K562 (cell line): ENCODE results near the gene MRPL16. TPM values are rescaled to one million over a fixed set of nuclear protein-coding genes. Genes with fewer than 3 reads are reported as not detected.
A peak's percentile ranks its signal among the peaks of the same experiment; 100 is the strongest.

Source experiments
- ADNP ChIP-seq: fragments of 200-800 bp; sonication (Bioruptor generic); IDR thresholded peaks from 2 replicates; pipeline ENCODE4 v1.6.1; 2016; ENCODE audit warnings: missing genetic modification characterization, missing compliant biosample characterization
- CREB3 ChIP-seq: fragments of 450-650 bp; conservative IDR thresholded peaks from 2 replicates; pipeline ENCODE4 v1.6.1; 2016; ENCODE audit warnings: missing genetic modification characterization, low read depth, mild to moderate bottlenecking, missing compliant biosample characterization, moderate library complexity
- FOXJ2 ChIP-seq: fragments of 200-800 bp; sonication (Bioruptor generic); IDR thresholded peaks from 2 replicates; pipeline ENCODE4 v1.6.1; 2016; ENCODE audit warnings: missing genetic modification characterization, missing compliant biosample characterization
- GATAD2B ChIP-seq: fragments of 450-650 bp; IDR thresholded peaks from 2 replicates; pipeline ENCODE4 v1.6.1; 2017; ENCODE audit warnings: mild to moderate bottlenecking, borderline replicate concordance
- HDAC1 ChIP-seq, 2 experiments: fragments of 450-650 bp; IDR thresholded peaks; 2 replicates each; pipeline ENCODE4 v1.6.1; 2016 to 2017; ENCODE audit warnings: inconsistent platforms in 1 of 2, mild to moderate bottlenecking in 1 of 2, moderate library complexity in 1 of 2
- JUN ChIP-seq, 2 experiments: sonication (generic) in 1 of 2; formaldehyde crosslinking in 1 of 2; IDR thresholded peaks; 2 replicates each; pipeline versions ENCODE4 v1.6.1 to v1.8.0; 2012 to 2022; ENCODE audit warnings: borderline replicate concordance in 2 of 2, mild to moderate bottlenecking in 2 of 2, improper control_type of control experiment in 1 of 2, low read depth in 1 of 2, low read length in 1 of 2, missing genetic modification reagents in 1 of 2
- NCOA1 ChIP-seq: fragments of 450-650 bp; IDR thresholded peaks from 2 replicates; pipeline ENCODE4 v1.6.1; 2016; ENCODE audit warnings: low read depth
- NCOR1 ChIP-seq: fragments of 450-650 bp; IDR thresholded peaks from 2 replicates; pipeline ENCODE4 v1.6.1; 2016; ENCODE audit warnings: mild to moderate bottlenecking, moderate library complexity
- NFRKB ChIP-seq: fragments of 450-650 bp; IDR thresholded peaks from 2 replicates; pipeline ENCODE4 v1.6.1; 2016; ENCODE audit warnings: low read depth
- POLR2AphosphoS5 ChIP-seq: IDR thresholded peaks from 2 replicates; pipeline ENCODE4 v1.6.1; 2011; ENCODE audit warnings: mild to moderate bottlenecking, low read depth, low read length, moderate library complexity; ENCODE audit not compliant: control insufficient read depth, insufficient read depth
- PPARD ChIP-seq: fragments of 250-450 bp; sonication (Bioruptor Pico); IDR thresholded peaks from 2 replicates; pipeline ENCODE4 v1.8.0; 2022; ENCODE audit warnings: inconsistent platforms, mild to moderate bottlenecking, moderate library complexity
- TAF9B ChIP-seq: fragments of 450-650 bp; IDR thresholded peaks from 2 replicates; pipeline ENCODE4 v1.6.1; 2018; ENCODE audit warnings: mild to moderate bottlenecking; ENCODE audit not compliant: partially characterized antibody
- ZNF311 ChIP-seq: fragments of 250-450 bp; sonication (Bioruptor Pico); IDR thresholded peaks from 2 replicates; pipeline ENCODE4 v1.4.0; 2020; ENCODE audit warnings: mild to moderate bottlenecking, moderate library complexity
- polyA plus RNA-seq, 8 experiments: library from polyadenylated mRNA; depleted of rRNA in 4 of 8; stranded (reverse) in 5 of 8; unstranded in 3 of 8; fragments of >200 nt; fragmentation: Nextera tagmentation in 2 of 8; fragmentation: Illumina TruSeq in 1 of 8; extraction: Ambion mirVana in 2 of 8; extraction: Trizol in 1 of 8; gene quantifications; 2 replicates each; pipeline versions ENCODE4 v1.2.1 to v1.2.3, GENCODE V29; 2011 to 2014; ENCODE audit warnings: inconsistent platforms in 1 of 8, missing spikeins in 1 of 8
- total RNA-seq, 7 experiments: library from RNA; depleted of rRNA in 6 of 7; stranded (reverse); fragments of >200 nt in 6 of 7; fragmentation: Illumina TruSeq in 2 of 7; extraction: Trizol in 2 of 7; gene quantifications; 2 replicates each; pipeline versions ENCODE4 v1.2.1 to v1.2.3, GENCODE V29; 2011 to 2021; ENCODE audit warnings: low replicate concordance in 1 of 7
- TF ChIP-seq, protein P1 (sequence below): fragments of 250-450 bp; sonication (Bioruptor Pico); IDR thresholded peaks from 2 replicates; pipeline ENCODE4 v1.5.1; 2021; ENCODE audit warnings: mild to moderate bottlenecking
- TF ChIP-seq, protein P2 (sequence below): fragments of 450-650 bp; formaldehyde crosslinking; IDR thresholded peaks from 2 replicates; pipeline ENCODE4 v1.4.0; 2022; ENCODE audit warnings: mild to moderate bottlenecking, moderate library complexity
- TF ChIP-seq, protein P3 (sequence below), 2 experiments: fragments of 450-650 bp in 1 of 2; IDR thresholded peaks; 2 replicates each; pipeline ENCODE4 v1.6.1; 2011 to 2017; ENCODE audit warnings: low read depth in 2 of 2, antibody characterized with exemption in 1 of 2, borderline replicate concordance in 1 of 2, low read length in 1 of 2, mild to moderate bottlenecking in 1 of 2, mixed read lengths in 1 of 2; ENCODE audit not compliant: control insufficient read depth in 1 of 2

MRPL16 gene
- total and polyA plus RNA-seq, 9 of the 15 experiments (the other 6 are each of a cell fraction or from before 2014, with no cell fraction given) = 63.3 to 209 (median 157) TPM

DNA sequence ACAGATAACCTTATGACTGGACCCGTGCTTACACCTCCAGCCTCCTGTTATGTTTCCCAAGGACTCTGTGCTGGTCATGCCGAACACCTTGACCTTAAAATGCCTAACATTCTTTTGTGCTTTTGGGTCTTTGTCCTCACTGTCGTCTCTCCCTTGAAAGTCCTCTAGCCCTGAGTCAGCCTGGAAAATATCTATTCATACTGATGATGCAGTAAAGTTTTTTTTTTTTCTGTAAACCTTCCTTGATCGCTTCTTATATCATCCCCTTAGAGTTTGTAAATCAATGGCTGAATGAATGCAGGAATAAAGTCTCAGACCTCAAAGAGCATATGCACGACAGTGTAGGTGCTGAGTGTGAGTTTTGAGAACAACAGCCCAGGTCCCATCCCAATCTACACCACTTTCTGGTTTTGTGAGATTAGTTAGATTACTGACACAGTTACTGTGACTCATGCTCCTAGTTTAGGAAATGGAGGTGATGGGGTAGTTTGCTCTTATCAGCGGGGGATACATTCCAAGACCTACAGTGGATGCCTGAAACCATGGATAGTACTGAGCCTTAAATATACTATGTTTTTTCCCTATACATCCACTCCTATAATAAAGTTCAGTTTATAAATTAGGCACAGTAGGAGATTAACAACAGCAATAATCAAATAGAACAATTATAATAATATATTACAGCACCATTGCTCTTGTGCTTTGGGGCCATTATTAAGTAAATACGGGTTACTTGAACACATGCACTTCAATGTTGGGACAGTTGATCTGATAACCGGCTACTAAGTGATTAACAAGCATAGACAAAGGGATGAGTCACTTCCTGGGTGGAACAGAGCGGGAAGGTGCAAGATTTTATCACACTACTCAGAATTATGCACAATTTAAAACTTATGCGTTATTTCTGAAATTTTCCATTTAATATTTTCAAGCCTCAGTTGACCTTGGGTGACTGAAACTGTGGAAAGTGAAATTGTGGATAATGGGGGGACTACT, 47.2 kb upstream of the MRPL16 start (continued):
- TF ChIP-seq, protein P1, sequence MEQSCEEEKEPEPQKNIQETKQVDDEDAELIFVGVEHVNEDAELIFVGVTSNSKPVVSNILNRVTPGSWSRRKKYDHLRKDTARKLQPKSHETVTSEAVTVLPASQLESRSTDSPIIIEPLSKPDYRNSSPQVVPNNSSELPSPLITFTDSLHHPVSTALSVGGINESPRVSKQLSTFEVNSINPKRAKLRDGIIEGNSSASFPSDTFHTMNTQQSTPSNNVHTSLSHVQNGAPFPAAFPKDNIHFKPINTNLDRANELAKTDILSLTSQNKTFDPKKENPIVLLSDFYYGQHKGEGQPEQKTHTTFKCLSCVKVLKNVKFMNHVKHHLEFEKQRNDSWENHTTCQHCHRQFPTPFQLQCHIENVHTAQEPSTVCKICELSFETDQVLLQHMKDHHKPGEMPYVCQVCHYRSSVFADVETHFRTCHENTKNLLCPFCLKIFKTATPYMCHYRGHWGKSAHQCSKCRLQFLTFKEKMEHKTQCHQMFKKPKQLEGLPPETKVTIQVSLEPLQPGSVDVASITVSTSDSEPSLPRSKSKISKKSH (CRISPR knock-in tag) = no peak
- TF ChIP-seq CREB3 (tag) (no peak), NCOA1 (0 out of 2 replicates have a peak, but pooled peaks have one; percentile 15), TAF9B (peak; percentile 51), GATAD2B (peak; percentile 75; the same call in 1 of the 2 replicates), JUN (IDR thresholded peaks at IDR 0.05; ENCODE audit: borderline replicate concordance, low read depth, low read length) (peak; percentile 82), JUN (CRISPR knock-in tag; IDR thresholded peaks at IDR 0.05; ENCODE audit: borderline replicate concordance) (no peak), NCOR1 (peak; percentile 71), POLR2AphosphoS5 (peak; percentile 53; the same call in 1 of the 2 replicates), ADNP (peak; percentile 69), HDAC1 (IDR thresholded peaks at IDR 0.05) (0 out of 4 replicates have a peak, but pooled peaks of 1 of the 2 experiments have one; percentile 24), FOXJ2 (tag) (0 out of 2 replicates have a peak, but pooled peaks have one; percentile 24), NFRKB (peak; percentile 80; the same call in 1 of the 2 replicates), PPARD (CRISPR knock-in tag) (no peak), ZNF311 (CRISPR knock-in tag) (no peak)
- TF ChIP-seq, protein P2, sequence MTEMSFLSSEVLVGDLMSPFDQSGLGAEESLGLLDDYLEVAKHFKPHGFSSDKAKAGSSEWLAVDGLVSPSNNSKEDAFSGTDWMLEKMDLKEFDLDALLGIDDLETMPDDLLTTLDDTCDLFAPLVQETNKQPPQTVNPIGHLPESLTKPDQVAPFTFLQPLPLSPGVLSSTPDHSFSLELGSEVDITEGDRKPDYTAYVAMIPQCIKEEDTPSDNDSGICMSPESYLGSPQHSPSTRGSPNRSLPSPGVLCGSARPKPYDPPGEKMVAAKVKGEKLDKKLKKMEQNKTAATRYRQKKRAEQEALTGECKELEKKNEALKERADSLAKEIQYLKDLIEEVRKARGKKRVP (CRISPR knock-in tag) = no peak
- TF ChIP-seq, protein P3, sequence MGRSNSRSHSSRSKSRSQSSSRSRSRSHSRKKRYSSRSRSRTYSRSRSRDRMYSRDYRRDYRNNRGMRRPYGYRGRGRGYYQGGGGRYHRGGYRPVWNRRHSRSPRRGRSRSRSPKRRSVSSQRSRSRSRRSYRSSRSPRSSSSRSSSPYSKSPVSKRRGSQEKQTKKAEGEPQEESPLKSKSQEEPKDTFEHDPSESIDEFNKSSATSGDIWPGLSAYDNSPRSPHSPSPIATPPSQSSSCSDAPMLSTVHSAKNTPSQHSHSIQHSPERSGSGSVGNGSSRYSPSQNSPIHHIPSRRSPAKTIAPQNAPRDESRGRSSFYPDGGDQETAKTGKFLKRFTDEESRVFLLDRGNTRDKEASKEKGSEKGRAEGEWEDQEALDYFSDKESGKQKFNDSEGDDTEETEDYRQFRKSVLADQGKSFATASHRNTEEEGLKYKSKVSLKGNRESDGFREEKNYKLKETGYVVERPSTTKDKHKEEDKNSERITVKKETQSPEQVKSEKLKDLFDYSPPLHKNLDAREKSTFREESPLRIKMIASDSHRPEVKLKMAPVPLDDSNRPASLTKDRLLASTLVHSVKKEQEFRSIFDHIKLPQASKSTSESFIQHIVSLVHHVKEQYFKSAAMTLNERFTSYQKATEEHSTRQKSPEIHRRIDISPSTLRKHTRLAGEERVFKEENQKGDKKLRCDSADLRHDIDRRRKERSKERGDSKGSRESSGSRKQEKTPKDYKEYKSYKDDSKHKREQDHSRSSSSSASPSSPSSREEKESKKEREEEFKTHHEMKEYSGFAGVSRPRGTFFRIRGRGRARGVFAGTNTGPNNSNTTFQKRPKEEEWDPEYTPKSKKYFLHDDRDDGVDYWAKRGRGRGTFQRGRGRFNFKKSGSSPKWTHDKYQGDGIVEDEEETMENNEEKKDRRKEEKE (IDR thresholded peaks at IDR 0.05; ENCODE audit: borderline replicate concordance in 1 of 2, control insufficient read depth in 1 of 2, low read depth in 2 of 2, low read length in 1 of 2) = 0 out of 4 replicates have a peak, but pooled peaks of 1 of the 2 experiments have one; percentile 37
